DND-41 (cell line): ENCODE results near the gene PLCB3.

Source experiments
- ATAC-seq: fragments of 200-7000 bp; cut with Tn5 transposase; 3 replicates; pipeline ENCODE4 v1.9.1; 2021; ENCODE audit warnings: low read depth; ENCODE audit not compliant: insufficient read depth
- DNase-seq: peaks from one replicate; pipeline ENCODE4 v3.0.0-alpha.2; 2020
- H2AFZ ChIP-seq: 2 replicates; pipeline ENCODE4 v1.6.0; 2012; ENCODE audit warnings: low read depth, low read length
- H3K27ac ChIP-seq: 2 replicates; pipeline ENCODE4 v1.5.1; 2012; ENCODE audit warnings: low read length, inconsistent platforms
- H3K27me3 ChIP-seq: fragments of 200-600 bp; sonication (generic); 2 replicates; pipeline ENCODE4 v1.6.0; 2012; ENCODE audit warnings: low read length, mild to moderate bottlenecking, inconsistent platforms; ENCODE audit not compliant: insufficient read depth, poor library complexity
- H3K36me3 ChIP-seq: 2 replicates; pipeline ENCODE4 v1.5.1; 2012; ENCODE audit warnings: low read length, inconsistent platforms; ENCODE audit not compliant: insufficient read depth
- H3K4me1 ChIP-seq: 2 replicates; pipeline ENCODE4 v1.5.1; 2012; ENCODE audit warnings: mild to moderate bottlenecking, low read length; ENCODE audit not compliant: insufficient read depth
- H3K4me2 ChIP-seq: 2 replicates; pipeline ENCODE4 v1.6.0; 2012; ENCODE audit warnings: mild to moderate bottlenecking, moderate library complexity, low read length, inconsistent platforms; ENCODE audit not compliant: insufficient read depth
- H3K4me3 ChIP-seq, 2 experiments: fragments of 200-600 bp in 1 of 2; shearing (Covaris generic) in 1 of 2; 2 replicates each; pipeline ENCODE4 v1.5.1; 2012 to 2016; ENCODE audit warnings: inconsistent platforms in 2 of 2, low read length in 2 of 2, mild to moderate bottlenecking in 2 of 2, low read depth in 1 of 2, moderate library complexity in 1 of 2
- H3K79me2 ChIP-seq: 2 replicates; pipeline ENCODE4 v1.6.0; 2012; ENCODE audit warnings: low read length, inconsistent platforms; ENCODE audit not compliant: insufficient read depth
- H3K9ac ChIP-seq: 2 replicates; pipeline ENCODE4 v1.6.0; 2012; ENCODE audit warnings: low read depth, mild to moderate bottlenecking, inconsistent platforms, low read length, moderate library complexity
- H3K9me3 ChIP-seq: 2 replicates; pipeline ENCODE4 v1.5.1; 2012; ENCODE audit warnings: low read length, moderate library complexity, mild to moderate bottlenecking, inconsistent platforms; ENCODE audit not compliant: insufficient read depth, severe bottlenecking
- H4K20me1 ChIP-seq: 2 replicates; pipeline ENCODE4 v1.6.0; 2012; ENCODE audit warnings: low read length; ENCODE audit not compliant: insufficient read depth
- EZH2 ChIP-seq: IDR thresholded peaks from 3 replicates; pipeline ENCODE4 v1.6.1; 2012; ENCODE audit warnings: borderline replicate concordance, low read depth, mild to moderate bottlenecking, moderate library complexity, low read length, inconsistent platforms; ENCODE audit not compliant: severe bottlenecking
- TF ChIP-seq, protein P1 (sequence below): IDR thresholded peaks from 2 replicates; pipeline ENCODE4 v1.5.1; 2012; ENCODE audit warnings: borderline replicate concordance, low read length, moderate library complexity, mild to moderate bottlenecking; ENCODE audit not compliant: poor library complexity, severe bottlenecking; ENCODE audit errors: extremely low read depth

The PLCB3 gene

DNA sequence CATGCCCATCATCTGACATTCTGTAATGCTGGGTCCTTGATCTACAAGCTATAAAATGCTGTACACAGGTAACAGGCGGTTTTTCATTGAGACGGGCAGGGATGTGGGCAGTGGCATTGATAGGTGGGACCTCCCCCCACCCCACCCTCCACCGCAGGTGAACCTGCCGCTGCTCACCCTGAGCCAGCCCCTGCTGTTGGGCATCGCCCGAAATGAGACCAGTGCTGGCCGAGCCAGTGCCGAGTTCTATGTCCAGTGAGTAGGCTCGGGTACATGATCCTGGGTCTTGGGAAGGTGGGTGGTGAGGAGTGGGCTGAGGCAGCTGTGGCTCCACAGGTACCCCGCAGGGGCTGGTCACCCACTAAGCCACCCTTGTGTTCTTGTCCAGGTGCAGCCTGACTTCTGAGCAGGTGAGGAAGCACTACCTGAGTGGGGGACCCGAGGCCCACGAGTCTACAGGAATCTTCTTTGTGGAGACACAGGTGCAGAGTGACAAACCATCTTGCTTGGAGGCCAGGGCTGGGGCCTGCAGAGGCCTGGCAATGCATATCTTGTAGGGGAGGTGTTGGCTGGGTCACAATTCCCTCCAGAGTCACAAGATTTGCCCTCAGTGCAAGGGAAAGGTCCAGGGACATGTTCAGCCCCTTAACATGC, 22.1 kb upstream of the PLCB3 start:
- H3K36me3 ChIP-seq = peaks cover 13% of the 10 kb centered on the region
- H3K27ac ChIP-seq = peak overlapping the region; percentile 75
- peaks cover 7% of the 10 kb centered on the region for H4K20me1 ChIP-seq
- H3K9ac ChIP-seq = peak overlapping the region; percentile 78
- peaks cover 37% of the 10 kb centered on the region for H3K79me2 ChIP-seq
- peak overlapping the region in 1 of 2 experiments; percentile 64; a peak in 2 of 4 replicates for H3K4me3 ChIP-seq
- peaks cover 81% of the 10 kb centered on the region for H3K4me1 ChIP-seq
- no peak for DNase-seq
- TF ChIP-seq, protein P1, sequence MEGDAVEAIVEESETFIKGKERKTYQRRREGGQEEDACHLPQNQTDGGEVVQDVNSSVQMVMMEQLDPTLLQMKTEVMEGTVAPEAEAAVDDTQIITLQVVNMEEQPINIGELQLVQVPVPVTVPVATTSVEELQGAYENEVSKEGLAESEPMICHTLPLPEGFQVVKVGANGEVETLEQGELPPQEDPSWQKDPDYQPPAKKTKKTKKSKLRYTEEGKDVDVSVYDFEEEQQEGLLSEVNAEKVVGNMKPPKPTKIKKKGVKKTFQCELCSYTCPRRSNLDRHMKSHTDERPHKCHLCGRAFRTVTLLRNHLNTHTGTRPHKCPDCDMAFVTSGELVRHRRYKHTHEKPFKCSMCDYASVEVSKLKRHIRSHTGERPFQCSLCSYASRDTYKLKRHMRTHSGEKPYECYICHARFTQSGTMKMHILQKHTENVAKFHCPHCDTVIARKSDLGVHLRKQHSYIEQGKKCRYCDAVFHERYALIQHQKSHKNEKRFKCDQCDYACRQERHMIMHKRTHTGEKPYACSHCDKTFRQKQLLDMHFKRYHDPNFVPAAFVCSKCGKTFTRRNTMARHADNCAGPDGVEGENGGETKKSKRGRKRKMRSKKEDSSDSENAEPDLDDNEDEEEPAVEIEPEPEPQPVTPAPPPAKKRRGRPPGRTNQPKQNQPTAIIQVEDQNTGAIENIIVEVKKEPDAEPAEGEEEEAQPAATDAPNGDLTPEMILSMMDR = no peak
- TF ChIP-seq EZH2 = no peak
- no peak overlapping the region for H2AFZ ChIP-seq
- no peak for ATAC-seq
- no peaks in the 10 kb centered on the region for H3K9me3 ChIP-seq
- H3K4me2 ChIP-seq = peak overlapping the region; percentile 95
- H3K27me3 ChIP-seq = no peaks in the 10 kb centered on the region

DNA sequence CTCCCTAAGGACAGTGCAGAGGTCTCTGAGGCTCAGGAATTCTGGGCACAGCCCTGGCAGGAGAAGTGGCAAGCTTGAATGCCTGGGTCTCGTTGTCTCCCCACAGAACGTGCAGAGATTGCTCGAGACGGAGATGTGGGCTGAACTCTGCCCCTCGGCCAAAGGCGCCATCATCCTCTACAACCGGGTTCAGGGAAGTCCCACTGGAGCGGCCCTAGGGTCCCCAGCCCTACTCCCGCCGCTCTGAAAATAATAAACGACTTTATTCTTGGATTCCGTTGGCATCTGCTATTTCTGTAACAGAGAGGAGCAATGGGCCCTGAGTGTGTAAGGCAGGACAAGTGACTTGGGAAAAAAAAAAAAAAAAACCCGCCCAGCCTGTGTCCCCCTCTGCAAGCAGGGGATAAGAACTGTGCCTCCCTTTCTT, 21.6 kb upstream of the PLCB3 start:
- Histone ChIP-seq H3K36me3 (peaks cover 8% of the 10 kb centered on the region; the same call in 1 of the 2 replicates), H3K4me2 (peak overlapping the region; percentile 95), H3K9me3 (no peaks in the 10 kb centered on the region), H4K20me1 (peaks cover 7% of the 10 kb centered on the region), H3K9ac (peak overlapping the region; percentile 78), H3K79me2 (peaks cover 32% of the 10 kb centered on the region), H3K27me3 (no peaks in the 10 kb centered on the region), H2AFZ (peak overlapping the region; percentile 78), H3K4me1 (peaks cover 76% of the 10 kb centered on the region), H3K27ac (peak overlapping the region; percentile 75), H3K4me3 (peak overlapping the region; percentile 53 to 64; a peak in 3 of 4 replicates)
- DNase-seq (no peak), ATAC-seq (no peak)
- TF ChIP-seq, protein P1 = no peak
- TF ChIP-seq EZH2 = no peak

- Histone ChIP-seq H3K9ac (peak within 1 kb of the TSS; percentile 78), H3K36me3 (peaks cover 3% of the 10 kb centered on the region; the same call in 1 of the 2 replicates), H3K4me3 (peak within 1 kb of the TSS; percentile 53 to 64), H3K79me2 (peaks cover 32% of the 10 kb centered on the region), H4K20me1 (peaks cover 5% of the 10 kb centered on the region), H3K9me3 (no peaks in the 10 kb centered on the region), H2AFZ (peak within 1 kb of the TSS; percentile 78), H3K27me3 (no peaks in the 10 kb centered on the region), H3K27ac (peak within 1 kb of the TSS; percentile 75), H3K4me2 (peak within 1 kb of the TSS; percentile 95), H3K4me1 (peaks cover 76% of the 10 kb centered on the region)
- ATAC-seq = peak; percentile 57
- TF ChIP-seq, protein P1 = no peak
- TF ChIP-seq EZH2 = no peak
- DNase-seq = peak; percentile 92
Observed at GRCh38 chr11:64230171-64230984, 21.0 kb upstream of the PLCB3 start, which contains the start of gene DNAJC4. Gene DNAJC4 (plus strand): TSS chr11:64230548. CDS start chr11:64230855, 307 bp downstream.
